GM23338 (cell line): ENCODE measurements around the gene MED13L. TPM values are rescaled to one million over a fixed set of nuclear protein-coding genes. Genes with fewer than 3 reads are reported as not detected.
"Not testable (repeated sequence)": the region's sequence is repeated elsewhere in the genome, so short reads cannot be mapped to it uniquely, and the experiment has no call there.

Experiments used
- ATAC-seq: fragments of 200-7000 bp; cut with Tn5 transposase; 3 replicates; pipeline ENCODE4 v1.9.1; 2020
- DNase-seq: peaks from one replicate; pipeline ENCODE4 v3.0.0-alpha.2; 2015; ENCODE audit warnings: low spot score
- H2AFZ ChIP-seq: fragments of 200-600 bp; sonication (generic); 2 replicates; pipeline ENCODE4 v1.8.0; 2016; ENCODE audit warnings: antibody characterized with exemption, mild to moderate bottlenecking, moderate library complexity
- H3F3A ChIP-seq: fragments of 200-600 bp; sonication (generic); replicated peaks from 2 replicates; pipeline ENCODE4 v1.8.0; 2017; ENCODE audit warnings: antibody characterized with exemption, mixed run types, low read depth
- H3K27ac ChIP-seq: fragments of 200-600 bp; sonication (generic); 2 replicates; pipeline ENCODE4 v1.6.1; 2016; ENCODE audit warnings: low read depth
- H3K27me3 ChIP-seq: fragments of 200-600 bp; sonication (generic); 2 replicates; pipeline ENCODE4 v1.8.0; 2016; ENCODE audit warnings: mild to moderate bottlenecking, mixed run types, moderate library complexity; ENCODE audit not compliant: insufficient read depth
- H3K36me3 ChIP-seq: fragments of 200-600 bp; sonication (generic); 2 replicates; pipeline ENCODE4 v1.8.0; 2016; ENCODE audit warnings: mild to moderate bottlenecking; ENCODE audit not compliant: insufficient read depth
- H3K4me1 ChIP-seq: fragments of 200-600 bp; sonication (generic); 2 replicates; pipeline ENCODE4 v1.8.0; 2016; ENCODE audit warnings: mild to moderate bottlenecking, moderate library complexity; ENCODE audit not compliant: insufficient read depth
- H3K4me2 ChIP-seq: fragments of 200-600 bp; sonication (generic); 2 replicates; pipeline ENCODE4 v1.7.1; 2017; ENCODE audit warnings: mixed run types
- H3K4me3 ChIP-seq: fragments of 200-600 bp; sonication (generic); 2 replicates; pipeline ENCODE4 v1.6.1; 2016; ENCODE audit warnings: mixed run types
- H3K79me2 ChIP-seq: fragments of 200-600 bp; sonication (generic); replicated peaks from 2 replicates; pipeline ENCODE4 v1.8.0; 2017; ENCODE audit warnings: mild to moderate bottlenecking; ENCODE audit not compliant: insufficient read depth
- H3K9me2 ChIP-seq: fragments of 200-600 bp; sonication (generic); 2 replicates; pipeline ENCODE4 v1.8.0; 2017; ENCODE audit not compliant: insufficient read depth
- H4K20me1 ChIP-seq: fragments of 200-600 bp; sonication (generic); replicated peaks from 2 replicates; pipeline ENCODE4 v1.8.0; 2017; ENCODE audit warnings: mild to moderate bottlenecking; ENCODE audit not compliant: insufficient read depth
- H3K27ac Mint-ChIP-seq: 2 replicates; pipeline ENCODE4 v1.8.0; 2020; ENCODE audit warnings: inconsistent platforms, mild to moderate bottlenecking, moderate library complexity, mixed read lengths
- H3K27me3 Mint-ChIP-seq: 3 replicates; pipeline ENCODE4 v1.8.0; 2022; ENCODE audit warnings: low read depth, mild to moderate bottlenecking, moderate library complexity, mixed read lengths, inconsistent platforms; ENCODE audit not compliant: insufficient read depth, poor library complexity
- H3K36me3 Mint-ChIP-seq: 3 replicates; pipeline ENCODE4 v1.8.0; 2021; ENCODE audit warnings: low read depth, mild to moderate bottlenecking, inconsistent platforms, moderate library complexity, mixed read lengths
- H3K4me1 Mint-ChIP-seq: 3 replicates; pipeline ENCODE4 v1.8.0; 2020; ENCODE audit warnings: mild to moderate bottlenecking, inconsistent platforms, mixed read lengths
- H3K4me3 Mint-ChIP-seq: 3 replicates; pipeline ENCODE4 v1.8.0; 2021; ENCODE audit warnings: moderate library complexity, mild to moderate bottlenecking, inconsistent platforms, mixed read lengths
- H3K9me3 Mint-ChIP-seq: 3 replicates; pipeline ENCODE4 v1.8.0; 2020; ENCODE audit warnings: moderate library complexity, mild to moderate bottlenecking, inconsistent platforms, mixed read lengths
- CREB1 ChIP-seq: fragments of 250-450 bp; sonication (Bioruptor Pico); IDR thresholded peaks from 2 replicates; pipeline ENCODE4 v1.5.0; 2020; ENCODE audit warnings: low read depth, mild to moderate bottlenecking, moderate library complexity
- ETS1 ChIP-seq: IDR thresholded peaks from 2 replicates; pipeline ENCODE4 v1.6.1; 2016; ENCODE audit warnings: antibody characterized with exemption
- NANOG ChIP-seq: IDR thresholded peaks from 2 replicates; pipeline ENCODE4 v1.6.1; 2016; ENCODE audit warnings: antibody characterized with exemption, borderline replicate concordance
- POLR2AphosphoS5 ChIP-seq: IDR thresholded peaks from 2 replicates; pipeline ENCODE4 v1.6.1; 2016; ENCODE audit warnings: antibody characterized with exemption, low read depth
- STAT1 ChIP-seq: IDR thresholded peaks from one replicate; pipeline ENCODE4 v1.6.1; 2016; ENCODE audit warnings: antibody characterized with exemption; ENCODE audit not compliant: unreplicated experiment
- ZNF114 ChIP-seq: fragments of 250-450 bp; sonication (Bioruptor Pico); IDR thresholded peaks from 2 replicates; pipeline ENCODE4 v1.5.0; 2020; ENCODE audit warnings: mild to moderate bottlenecking, moderate library complexity
- polyA plus RNA-seq: library from polyadenylated mRNA; unstranded; fragments of >200 nt; fragmentation: Nextera tagmentation; extraction: Ambion mirVana; gene quantifications from 2 replicates; pipeline ENCODE4 v1.2.1, GENCODE V29; 2016
- total RNA-seq: library from RNA; depleted of rRNA; stranded (reverse); fragments of >200 nt; shearing (Covaris generic); gene quantifications from 2 replicates; pipeline ENCODE4 v1.2.3, GENCODE V29; 2014
- TF ChIP-seq, protein P1 (sequence below), 2 experiments: fragments of 200-600 bp in 1 of 2; sonication (generic) in 1 of 2; conservative IDR thresholded peaks; 2 replicates each; pipeline versions ENCODE4 v1.5.1 to v1.6.1; 2016 to 2017; ENCODE audit warnings: antibody characterized with exemption in 2 of 2, low read depth in 2 of 2, mild to moderate bottlenecking in 2 of 2, moderate library complexity in 1 of 2
- TF ChIP-seq, protein P2 (sequence below): IDR thresholded peaks from one replicate; pipeline ENCODE4 v1.6.1; 2018; ENCODE audit warnings: antibody characterized with exemption; ENCODE audit not compliant: unreplicated experiment

Gene MED13L
- total and polyA plus RNA-seq, 2 experiments from 2014 or later, result 20.9 to 73.6 TPM

DNA sequence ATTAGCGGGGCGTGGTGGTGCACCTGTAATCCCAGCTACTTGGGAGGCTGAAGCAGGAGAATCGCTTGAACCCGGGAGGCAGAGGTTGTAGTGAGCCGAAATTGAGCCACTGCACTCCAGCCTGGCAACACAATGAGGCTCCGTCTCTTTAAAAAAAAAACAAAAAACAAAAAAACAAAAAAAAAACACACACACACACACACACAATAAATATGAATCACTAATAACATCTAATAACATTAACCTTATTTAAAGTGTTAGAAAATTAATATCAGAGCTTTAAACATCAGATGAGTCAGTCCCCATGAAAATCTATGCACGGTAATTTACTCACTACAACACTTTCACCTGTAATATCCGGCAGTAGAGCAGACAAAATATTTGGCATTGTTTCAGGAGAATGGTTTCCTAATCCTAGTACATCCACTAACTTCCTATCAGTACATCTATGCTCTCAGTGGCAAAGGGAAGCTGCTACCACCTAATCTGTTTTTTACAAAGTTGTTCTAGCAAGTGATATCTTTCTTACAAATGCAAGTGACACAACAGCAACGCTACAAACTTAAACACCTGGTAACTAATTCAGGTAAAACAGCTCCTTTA lies 36.2 kb downstream of the MED13L start (continued):
- TF ChIP-seq ETS1, result no peak
- no peak for TF ChIP-seq POLR2AphosphoS5
- TF ChIP-seq, protein P1, sequence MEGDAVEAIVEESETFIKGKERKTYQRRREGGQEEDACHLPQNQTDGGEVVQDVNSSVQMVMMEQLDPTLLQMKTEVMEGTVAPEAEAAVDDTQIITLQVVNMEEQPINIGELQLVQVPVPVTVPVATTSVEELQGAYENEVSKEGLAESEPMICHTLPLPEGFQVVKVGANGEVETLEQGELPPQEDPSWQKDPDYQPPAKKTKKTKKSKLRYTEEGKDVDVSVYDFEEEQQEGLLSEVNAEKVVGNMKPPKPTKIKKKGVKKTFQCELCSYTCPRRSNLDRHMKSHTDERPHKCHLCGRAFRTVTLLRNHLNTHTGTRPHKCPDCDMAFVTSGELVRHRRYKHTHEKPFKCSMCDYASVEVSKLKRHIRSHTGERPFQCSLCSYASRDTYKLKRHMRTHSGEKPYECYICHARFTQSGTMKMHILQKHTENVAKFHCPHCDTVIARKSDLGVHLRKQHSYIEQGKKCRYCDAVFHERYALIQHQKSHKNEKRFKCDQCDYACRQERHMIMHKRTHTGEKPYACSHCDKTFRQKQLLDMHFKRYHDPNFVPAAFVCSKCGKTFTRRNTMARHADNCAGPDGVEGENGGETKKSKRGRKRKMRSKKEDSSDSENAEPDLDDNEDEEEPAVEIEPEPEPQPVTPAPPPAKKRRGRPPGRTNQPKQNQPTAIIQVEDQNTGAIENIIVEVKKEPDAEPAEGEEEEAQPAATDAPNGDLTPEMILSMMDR (conservative IDR thresholded peaks at IDR 0.05; ENCODE audit: low read depth in 2 of 2), result no peak
- no peak for TF ChIP-seq ZNF114 (CRISPR knock-in tag)
- no peak for TF ChIP-seq STAT1
- TF ChIP-seq CREB1 (CRISPR knock-in tag), result no peak
- TF ChIP-seq NANOG, result no peak
- TF ChIP-seq, protein P2, sequence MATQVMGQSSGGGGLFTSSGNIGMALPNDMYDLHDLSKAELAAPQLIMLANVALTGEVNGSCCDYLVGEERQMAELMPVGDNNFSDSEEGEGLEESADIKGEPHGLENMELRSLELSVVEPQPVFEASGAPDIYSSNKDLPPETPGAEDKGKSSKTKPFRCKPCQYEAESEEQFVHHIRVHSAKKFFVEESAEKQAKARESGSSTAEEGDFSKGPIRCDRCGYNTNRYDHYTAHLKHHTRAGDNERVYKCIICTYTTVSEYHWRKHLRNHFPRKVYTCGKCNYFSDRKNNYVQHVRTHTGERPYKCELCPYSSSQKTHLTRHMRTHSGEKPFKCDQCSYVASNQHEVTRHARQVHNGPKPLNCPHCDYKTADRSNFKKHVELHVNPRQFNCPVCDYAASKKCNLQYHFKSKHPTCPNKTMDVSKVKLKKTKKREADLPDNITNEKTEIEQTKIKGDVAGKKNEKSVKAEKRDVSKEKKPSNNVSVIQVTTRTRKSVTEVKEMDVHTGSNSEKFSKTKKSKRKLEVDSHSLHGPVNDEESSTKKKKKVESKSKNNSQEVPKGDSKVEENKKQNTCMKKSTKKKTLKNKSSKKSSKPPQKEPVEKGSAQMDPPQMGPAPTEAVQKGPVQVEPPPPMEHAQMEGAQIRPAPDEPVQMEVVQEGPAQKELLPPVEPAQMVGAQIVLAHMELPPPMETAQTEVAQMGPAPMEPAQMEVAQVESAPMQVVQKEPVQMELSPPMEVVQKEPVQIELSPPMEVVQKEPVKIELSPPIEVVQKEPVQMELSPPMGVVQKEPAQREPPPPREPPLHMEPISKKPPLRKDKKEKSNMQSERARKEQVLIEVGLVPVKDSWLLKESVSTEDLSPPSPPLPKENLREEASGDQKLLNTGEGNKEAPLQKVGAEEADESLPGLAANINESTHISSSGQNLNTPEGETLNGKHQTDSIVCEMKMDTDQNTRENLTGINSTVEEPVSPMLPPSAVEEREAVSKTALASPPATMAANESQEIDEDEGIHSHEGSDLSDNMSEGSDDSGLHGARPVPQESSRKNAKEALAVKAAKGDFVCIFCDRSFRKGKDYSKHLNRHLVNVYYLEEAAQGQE, result no peak

GRCh38 chr12:116238570-116239119 lies 38.8 kb downstream of the MED13L start:
- not testable (repeated sequence) for H3K27ac Mint-ChIP-seq, H3K27ac ChIP-seq, H3K36me3 ChIP-seq, ATAC-seq, H3K4me1 ChIP-seq, DNase-seq, H3K4me3 ChIP-seq, H3K4me3 Mint-ChIP-seq, H3K27me3 Mint-ChIP-seq, H2AFZ ChIP-seq, H3K9me3 Mint-ChIP-seq, H3K9me2 ChIP-seq, H3F3A ChIP-seq, H3K36me3 Mint-ChIP-seq, H3K4me2 ChIP-seq, H3K27me3 ChIP-seq
- Histone ChIP-seq H4K20me1 (peaks cover 14% of the 10 kb centered on the region), H3K79me2 (peaks cover 98% of the 10 kb centered on the region)
- peaks cover 17% of the 10 kb centered on the region for H3K4me1 Mint-ChIP-seq
